G401.6 (cell line): ENCODE data around the gene CFAP299.
A peak's percentile ranks its signal among the peaks of the same experiment; 100 is the strongest.

Experiments
- FAIRE-seq: peaks from 2 replicates; lab custom pipeline; 2012; peaks lifted over from hg19 to GRCh38; lab: Jason Lieb, UNC

The CFAP299 gene

GRCh38 chr4:80931631-80932081 lies 596.1 kb downstream of the CFAP299 start:
- FAIRE-seq = no peak

- no peak for FAIRE-seq
Measured at GRCh38 chr4:80948141-80948540, 612.6 kb downstream of the CFAP299 start.

GRCh38 chr4:80948995-80949394 lies 613.5 kb downstream of the CFAP299 start:
- FAIRE-seq = no peak

DNA sequence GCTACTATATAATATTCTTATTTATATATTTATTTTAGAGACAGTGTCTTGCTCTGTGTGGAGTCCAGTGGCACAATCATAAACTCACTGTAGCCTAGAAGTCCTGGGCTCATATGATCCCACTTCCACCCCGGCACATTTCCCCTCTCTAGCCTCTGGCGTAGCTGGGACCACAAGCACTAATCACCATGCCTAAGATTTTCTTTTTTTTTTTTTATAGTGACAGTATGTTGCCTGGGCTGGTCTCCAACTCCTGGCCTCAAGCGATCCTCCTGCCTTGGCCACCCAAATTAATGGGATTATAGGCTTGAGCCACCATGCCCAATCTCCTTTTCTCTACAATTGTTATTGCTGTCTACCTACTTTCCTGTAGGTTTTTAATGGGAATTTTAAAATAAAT lies 620.9 kb downstream of the CFAP299 start:
- no peak for FAIRE-seq

DNA sequence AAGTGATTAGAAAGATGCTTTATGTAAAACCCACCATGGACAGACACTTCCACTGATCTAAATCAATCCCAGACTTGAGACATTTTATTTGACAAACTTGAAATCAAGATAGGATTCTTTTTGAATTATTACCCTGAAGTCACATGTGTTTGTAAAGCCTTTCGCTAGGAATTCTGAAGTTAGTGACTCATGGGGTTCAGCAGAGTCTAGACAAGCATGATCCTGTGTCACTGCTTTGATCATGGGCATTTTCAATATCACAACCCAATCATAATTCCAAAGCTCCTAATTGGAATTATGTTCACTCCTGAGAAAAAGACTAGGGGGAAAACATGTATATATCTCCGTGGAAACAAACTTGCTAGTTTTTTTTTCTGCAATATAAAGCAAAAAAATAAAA lies 627.5 kb downstream of the CFAP299 start:
- FAIRE-seq = no peak

- no peak for FAIRE-seq
Measured at GRCh38 chr4:80967346-80967745, 631.8 kb downstream of the CFAP299 start.

DNA sequence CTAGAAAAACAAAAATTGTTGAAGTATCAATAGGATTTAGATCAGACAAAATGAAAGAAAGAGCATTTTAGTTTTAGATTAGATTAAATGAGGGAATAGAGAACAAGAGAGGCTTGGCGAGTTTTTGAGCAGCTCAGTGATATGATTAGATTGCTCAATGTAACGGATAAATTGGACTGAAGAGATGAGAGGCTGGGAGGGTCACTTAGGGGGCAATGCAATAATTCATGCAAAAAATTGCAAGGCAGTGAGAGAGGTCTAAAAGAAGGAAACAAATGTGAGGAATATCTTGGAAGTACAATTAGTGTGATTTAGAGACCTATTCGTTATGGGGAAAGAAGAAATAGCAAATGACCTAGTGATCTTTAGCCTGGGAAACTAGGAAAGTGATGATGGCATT lies 644.7 kb downstream of the CFAP299 start:
- FAIRE-seq = no peak

GRCh38 chr4:80986011-80986410 lies 650.5 kb downstream of the CFAP299 start:
- no peak for FAIRE-seq

DNA sequence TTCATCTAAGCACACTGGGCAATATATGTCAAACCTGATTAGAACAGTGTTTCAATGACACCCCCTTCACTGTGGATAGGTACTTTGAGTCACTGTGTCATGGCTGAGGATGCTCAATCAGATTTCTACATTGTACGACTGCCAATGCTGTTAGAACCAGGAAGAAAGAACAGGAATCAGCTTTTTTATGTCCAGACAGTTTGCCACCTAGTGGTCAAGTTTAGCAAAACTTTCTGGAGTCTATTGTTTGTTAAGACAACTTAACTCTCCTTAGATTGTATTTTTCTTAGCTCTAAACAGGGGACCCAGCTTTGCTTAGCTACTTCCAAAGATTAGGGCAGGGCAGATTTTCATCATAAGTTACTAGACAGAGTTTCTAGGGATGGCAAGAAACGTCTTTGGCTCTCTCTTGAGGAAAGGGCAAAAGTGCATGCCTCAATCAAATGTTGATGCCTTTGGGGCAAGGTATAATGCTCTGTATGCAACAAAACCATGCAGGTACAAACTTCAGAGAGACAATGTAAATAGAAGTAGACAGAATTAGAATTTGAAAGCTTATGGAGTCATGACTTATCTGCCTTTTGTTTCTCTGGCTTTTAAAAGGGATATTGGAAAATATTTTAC lies 654.5 kb downstream of the CFAP299 start:
- peak; percentile 92 for FAIRE-seq

DNA sequence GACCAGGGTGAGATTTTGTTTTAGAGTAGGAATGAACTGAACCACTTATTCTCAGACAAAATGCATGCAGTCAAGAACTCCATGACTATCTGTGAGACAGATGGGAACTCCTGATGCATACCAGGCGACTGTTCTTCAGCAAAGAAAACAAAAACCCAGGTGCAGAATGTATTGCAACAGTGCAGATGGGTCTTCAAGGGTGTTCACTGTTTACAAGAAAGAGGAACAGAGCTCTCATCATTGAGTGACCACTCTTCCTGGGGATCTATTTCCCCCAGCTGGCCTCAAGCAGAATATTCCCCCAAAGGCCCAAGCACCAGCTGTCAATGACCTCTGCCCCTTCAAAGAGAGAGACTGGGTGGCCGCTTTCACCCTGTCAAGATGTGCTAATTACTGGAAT lies 655.3 kb downstream of the CFAP299 start:
- FAIRE-seq = no peak

DNA sequence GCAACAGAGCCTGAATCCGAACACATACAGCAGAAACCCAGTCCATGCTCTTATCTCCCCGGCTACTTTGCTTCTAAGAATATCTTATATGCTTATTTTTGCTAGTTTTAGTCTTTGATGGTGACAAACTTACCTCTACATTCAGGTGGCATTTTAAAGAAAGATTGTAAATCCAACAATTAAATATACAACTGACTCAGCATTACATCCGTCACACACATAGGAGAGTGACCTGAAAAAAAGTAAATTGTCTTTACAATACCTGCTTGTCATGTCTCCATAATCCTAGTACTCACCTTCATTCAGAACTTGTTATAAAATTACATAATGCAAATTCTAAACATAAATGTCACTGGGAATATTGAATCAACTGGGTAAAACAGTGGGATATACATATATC lies 664.4 kb downstream of the CFAP299 start:
- FAIRE-seq = no peak

GRCh38 chr4:81003597-81004111 lies 668.1 kb downstream of the CFAP299 start:
- FAIRE-seq = no peak

DNA sequence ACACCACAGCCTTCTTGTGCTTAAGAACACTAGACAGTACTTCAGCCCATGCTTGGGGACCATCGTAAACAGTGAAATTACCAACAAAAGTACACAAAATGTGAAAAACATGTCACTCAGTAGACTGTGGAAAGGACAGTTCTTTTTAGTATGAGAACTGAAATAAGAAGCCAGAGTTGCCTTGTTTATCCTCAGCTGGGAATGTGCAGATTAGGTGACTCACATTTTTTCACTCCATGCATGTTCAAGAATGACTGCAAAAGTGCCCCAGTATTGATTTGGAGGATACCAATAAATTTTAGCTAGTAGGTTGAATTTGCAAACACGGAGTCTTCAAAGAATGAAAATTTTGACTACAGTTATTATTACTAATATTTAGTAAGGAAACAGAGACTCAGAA lies 671.9 kb downstream of the CFAP299 start:
- no peak for FAIRE-seq
